HG02973 (cell line): Measurements from ENCODE around the gene NISCH.

Source experiments
- ATAC-seq: cut with Tn5 transposase; IDR thresholded peaks from one replicate; pipeline ENCODE4 v1.9.1; 2021; ENCODE audit warnings: moderate library complexity; ENCODE audit not compliant: unreplicated experiment

NISCH gene

GRCh38 chr3:52511509-52511908, 56.1 kb downstream of the NISCH start:
- ATAC-seq, result no peak

DNA sequence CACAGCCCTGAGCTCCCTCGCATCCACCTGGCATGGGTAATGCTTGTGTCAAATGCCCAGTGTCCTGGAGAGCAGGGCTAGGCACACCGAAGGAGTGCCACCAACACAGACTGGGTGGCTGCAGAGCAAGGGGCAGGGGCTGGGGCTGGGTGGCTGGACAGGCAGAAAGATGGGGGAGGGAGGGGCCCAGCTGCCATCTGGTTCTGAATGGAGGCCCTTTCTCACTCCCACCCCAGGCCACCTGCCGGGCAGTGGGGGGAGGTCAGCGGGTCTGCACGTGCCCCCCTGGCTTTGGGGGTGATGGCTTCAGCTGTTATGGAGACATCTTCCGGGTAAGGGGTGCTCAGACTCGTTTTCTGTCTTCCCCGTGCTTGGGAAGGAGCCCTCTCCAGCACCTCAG, 56.7 kb downstream of the NISCH start:
- no peak for ATAC-seq

DNA sequence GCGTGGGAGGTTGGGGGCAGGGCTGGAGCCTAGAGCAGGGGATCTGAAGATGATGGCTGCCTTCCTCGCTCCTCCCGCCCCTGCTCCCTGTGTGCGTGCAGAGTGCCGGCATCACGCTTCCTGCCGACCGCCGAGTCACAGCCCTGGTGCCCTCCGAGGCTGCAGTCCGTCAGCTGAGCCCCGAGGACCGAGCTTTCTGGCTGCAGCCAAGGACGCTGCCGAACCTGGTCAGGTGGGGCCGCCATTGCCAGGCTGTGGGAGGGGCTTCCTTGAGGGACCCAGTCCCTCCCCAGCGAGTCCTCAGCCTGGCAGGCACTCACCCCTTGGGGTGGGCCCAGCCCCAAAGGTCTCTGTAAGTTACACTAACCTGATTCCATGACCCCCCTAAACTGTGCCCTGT, 57.3 kb downstream of the NISCH start:
- ATAC-seq, result no peak

DNA sequence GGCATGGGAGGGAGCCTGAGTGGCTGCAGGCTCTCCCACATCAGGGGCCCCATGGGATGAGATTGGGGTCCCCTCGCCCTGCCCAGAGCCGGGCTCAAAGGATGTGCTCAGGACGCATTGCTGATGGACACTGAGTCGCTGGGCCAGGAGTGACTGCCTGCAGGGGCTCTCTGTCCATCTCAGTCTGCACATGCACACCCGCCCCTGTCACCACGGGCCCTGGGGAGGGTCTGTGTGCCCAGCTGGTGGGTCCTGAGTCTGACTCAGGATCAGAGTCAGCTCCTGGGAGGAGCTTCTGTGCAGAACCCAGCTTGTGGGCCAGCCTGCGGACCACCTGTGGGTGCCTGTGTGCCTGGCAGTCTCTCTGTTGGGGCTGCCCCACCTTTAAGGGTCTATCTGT, 57.9 kb downstream of the NISCH start:
- ATAC-seq, result no peak

DNA sequence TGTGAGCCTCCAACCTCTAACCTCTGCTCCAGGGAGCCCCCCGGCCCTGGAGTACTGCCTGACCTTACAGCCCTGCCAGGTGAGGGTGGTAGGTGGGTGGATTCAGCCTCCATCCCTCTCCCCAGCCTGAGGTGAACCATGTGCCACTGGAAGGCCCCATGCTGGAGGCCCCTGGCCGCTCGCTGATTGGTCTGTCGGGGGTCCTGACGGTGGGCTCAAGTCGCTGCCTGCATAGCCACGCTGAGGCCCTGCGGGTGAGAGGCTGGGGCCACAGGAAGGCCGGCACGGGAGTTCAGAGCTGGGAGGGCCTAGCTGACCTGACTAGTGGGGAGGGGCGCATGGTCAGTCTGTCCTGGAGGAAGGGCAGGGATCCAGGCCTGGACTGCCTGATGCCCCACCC, 59.2 kb downstream of the NISCH start:
- no peak for ATAC-seq

DNA sequence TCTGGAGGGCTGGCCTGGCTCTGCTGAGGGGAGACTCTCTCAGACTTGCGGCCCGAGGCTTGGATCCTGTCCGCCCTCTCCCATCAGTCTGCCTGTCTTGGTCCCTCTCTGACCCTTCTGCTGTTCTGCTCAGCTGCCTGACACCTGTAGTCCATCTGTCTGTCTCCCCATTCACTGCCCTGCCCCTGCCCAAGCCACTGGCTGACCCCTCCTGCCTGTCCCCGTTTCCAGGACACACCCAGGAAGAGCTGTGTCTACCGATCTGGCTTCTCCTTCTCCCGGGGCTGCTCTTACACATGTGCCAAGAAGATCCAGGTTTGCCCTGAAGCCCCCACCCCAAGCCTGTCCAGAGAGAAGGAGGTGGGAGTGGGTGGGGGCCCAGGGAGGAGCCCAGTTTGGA, 59.8 kb downstream of the NISCH start:
- no peak for ATAC-seq

DNA sequence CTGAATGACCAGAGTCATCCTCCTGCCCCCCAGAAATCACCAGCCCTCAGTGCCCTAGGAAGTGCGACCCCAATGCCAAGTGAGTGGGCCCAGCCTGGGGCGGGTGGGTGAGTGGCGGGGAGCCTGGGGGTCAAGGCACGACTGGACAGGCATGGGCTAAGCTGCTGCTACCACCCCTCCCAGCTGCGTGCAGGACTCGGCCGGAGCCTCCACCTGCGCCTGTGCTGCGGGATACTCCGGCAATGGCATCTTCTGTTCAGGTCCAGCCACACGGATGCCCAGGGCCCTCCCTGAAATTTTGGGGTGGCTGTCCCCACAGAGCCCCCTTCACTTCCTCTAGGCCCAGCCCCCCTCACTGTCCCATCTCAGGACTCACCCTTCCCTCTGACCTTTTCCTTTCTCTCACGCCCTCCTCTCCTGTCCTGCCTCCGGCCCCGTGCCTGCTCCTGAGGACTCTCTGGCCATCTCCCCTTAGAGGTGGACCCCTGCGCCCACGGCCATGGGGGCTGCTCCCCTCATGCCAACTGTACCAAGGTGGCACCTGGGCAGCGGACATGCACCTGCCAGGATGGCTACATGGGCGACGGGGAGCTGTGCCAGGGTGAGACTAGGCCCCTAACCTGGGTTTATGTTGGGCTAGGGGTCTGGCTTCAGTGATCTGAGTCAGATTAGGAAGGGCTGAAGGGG, 61.2 kb downstream of the NISCH start:
- no peak for ATAC-seq

DNA sequence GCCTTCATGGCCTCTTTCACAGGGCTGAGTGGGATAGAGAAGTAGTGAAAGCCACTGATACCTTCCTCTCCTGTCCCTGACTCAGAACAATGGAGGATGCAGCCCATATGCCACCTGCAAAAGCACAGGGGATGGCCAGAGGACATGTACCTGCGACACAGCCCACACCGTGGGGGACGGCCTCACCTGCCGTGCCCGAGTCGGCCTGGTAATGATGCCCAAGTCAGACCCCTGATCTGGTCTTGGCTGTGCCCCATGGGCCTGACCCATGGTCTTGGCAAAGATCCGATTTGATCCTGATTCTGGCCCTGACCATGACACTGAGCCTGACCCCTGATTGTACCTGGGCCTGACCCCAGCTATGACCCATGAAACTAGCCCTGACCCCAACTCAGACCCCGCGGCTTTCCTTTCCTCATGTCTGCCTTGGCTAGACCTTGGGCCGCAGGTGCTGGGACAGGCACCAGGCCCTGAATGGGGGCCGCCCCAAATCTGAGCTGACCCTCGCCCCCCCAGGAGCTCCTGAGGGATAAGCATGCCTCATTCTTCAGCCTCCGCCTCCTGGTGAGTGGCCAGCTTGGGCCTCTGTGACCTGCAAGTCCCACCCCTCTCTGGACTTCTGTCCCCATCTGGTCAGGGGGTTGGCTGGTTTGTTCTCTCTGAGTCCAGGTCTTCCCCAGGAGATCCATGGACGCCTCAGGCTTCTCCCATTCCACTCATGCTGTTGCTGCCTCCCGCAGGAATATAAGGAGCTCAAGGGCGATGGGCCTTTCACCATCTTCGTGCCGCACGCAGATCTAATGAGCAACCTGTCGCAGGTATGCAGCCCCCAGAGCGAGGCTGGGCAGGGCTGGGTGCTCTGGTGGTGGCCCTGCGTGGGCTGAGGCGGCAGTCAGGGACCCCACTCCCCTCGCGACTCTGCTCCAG, 62.7 kb downstream of the NISCH start:
- no peak for ATAC-seq

GRCh38 chr3:52518723-52519444, 63.5 kb downstream of the NISCH start:
- ATAC-seq, result no peak

DNA sequence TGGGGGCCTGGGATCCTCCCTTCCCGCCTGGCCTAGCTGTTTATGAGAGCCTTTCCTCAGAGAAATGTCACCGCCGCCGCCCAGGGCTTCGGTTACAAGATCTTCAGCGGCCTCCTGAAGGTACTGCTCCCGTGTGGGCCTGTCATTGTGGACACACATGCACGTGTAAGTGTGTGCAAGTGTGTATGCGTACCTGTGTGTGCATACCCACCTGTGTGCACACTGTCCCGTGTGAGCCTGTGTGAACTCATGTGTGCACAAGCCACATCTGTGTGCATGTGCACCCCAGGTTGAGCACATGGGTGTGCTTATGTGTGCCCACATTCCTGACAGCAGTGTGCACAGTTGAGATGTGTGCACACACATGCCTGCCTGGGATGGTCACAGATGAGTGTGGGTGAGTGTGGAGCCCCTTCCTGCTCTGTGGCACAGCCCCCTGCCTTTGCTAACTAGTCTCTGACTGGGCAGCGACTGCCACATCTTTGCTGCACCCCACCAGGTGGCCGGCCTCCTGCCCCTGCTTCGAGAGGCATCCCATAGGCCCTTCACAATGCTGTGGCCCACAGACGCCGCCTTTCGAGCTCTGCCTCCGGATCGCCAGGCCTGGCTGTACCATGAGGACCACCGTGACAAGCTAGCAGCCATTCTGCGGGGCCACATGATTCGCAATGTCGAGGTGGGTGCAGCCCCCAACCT, 64.2 kb downstream of the NISCH start:
- no peak for ATAC-seq

DNA sequence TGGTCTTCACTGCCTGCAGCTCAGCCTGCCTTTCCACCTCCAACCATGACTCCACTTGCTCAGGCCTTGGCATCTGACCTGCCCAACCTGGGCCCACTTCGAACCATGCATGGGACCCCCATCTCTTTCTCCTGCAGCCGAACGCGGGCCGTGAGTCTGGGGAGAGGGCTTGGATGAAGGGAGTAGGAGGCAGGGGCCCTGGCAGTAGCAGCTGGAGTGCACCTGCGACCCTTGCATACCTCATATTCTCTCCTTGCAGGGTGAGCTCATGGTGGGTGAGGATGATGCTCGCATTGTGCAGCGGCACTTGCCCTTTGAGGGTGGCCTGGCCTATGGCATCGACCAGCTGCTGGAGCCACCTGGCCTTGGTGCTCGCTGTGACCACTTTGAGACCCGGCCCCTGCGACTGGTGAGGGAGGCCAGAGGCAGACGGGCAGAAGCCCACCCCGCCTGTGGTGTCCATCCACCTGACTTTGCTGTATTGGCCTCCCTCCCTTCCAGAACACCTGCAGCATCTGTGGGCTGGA, 64.8 kb downstream of the NISCH start:
- ATAC-seq, result no peak

GRCh38 chr3:52520716-52521487, 65.5 kb downstream of the NISCH start:
- no peak for ATAC-seq

DNA sequence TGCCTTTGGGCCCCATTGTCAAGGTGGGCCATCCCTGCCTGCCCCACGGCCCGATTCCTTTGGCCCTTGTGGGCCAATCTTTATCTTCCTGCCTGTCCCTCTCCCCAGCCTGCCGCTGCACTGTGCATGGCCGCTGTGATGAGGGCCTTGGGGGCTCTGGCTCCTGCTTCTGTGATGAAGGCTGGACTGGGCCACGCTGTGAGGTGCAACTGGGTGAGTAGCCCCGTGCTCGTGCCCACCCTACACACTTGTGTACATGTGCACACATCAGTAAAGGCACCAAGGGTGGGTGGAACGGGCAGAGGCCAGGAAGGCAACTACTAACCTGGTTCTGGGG, 66.1 kb downstream of the NISCH start:
- no peak for ATAC-seq

DNA sequence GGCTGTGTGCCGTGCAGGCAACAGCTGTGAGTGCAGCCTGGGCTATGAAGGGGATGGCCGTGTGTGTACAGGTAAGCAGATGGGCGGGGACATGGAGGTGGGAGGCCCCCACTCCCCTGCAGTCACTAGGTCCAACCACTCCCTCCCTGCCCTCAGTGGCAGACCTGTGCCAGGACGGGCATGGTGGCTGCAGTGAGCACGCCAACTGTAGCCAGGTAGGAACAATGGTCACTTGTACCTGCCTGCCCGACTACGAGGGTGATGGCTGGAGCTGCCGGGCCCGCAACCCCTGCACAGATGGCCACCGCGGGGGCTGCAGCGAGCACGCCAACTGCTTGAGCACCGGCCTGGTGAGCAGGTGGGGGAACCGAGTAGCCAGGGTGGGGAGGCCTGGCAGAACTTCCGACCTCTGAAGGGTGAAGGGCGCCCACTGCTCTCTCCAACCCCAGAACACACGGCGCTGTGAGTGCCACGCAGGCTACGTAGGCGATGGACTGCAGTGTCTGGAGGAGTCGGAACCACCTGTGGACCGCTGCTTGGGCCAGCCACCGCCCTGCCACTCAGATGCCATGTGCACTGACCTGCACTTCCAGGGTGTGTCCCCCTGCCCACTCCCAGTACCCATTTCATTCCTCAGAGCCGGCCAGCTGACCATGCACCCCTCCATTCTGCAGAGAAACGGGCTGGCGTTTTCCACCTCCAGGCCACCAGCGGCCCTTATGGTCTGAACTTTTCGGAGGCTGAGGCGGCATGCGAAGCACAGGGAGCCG, 66.7 kb downstream of the NISCH start:
- no peak for ATAC-seq

DNA sequence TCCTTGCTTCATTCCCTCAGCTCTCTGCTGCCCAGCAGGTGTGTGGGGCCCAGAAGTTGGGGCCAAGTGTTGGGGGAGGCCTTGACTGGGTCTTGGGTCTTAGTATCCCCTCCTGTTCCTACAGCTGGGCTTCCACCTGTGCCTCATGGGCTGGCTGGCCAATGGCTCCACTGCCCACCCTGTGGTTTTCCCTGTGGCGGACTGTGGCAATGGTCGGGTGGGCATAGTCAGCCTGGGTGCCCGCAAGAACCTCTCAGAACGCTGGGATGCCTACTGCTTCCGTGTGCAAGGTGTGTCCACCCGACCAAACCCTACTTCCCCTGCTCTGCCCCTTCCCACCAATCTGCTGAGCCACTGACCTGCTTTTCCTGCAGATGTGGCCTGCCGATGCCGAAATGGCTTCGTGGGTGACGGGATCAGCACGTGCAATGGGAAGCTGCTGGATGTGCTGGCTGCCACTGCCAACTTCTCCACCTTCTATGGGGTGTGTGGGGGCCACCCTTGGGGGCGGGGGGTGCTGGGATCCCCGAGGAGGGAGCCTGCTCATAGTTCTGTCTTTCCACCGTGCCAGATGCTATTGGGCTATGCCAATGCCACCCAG, 67.3 kb downstream of the NISCH start:
- no peak for ATAC-seq

DNA sequence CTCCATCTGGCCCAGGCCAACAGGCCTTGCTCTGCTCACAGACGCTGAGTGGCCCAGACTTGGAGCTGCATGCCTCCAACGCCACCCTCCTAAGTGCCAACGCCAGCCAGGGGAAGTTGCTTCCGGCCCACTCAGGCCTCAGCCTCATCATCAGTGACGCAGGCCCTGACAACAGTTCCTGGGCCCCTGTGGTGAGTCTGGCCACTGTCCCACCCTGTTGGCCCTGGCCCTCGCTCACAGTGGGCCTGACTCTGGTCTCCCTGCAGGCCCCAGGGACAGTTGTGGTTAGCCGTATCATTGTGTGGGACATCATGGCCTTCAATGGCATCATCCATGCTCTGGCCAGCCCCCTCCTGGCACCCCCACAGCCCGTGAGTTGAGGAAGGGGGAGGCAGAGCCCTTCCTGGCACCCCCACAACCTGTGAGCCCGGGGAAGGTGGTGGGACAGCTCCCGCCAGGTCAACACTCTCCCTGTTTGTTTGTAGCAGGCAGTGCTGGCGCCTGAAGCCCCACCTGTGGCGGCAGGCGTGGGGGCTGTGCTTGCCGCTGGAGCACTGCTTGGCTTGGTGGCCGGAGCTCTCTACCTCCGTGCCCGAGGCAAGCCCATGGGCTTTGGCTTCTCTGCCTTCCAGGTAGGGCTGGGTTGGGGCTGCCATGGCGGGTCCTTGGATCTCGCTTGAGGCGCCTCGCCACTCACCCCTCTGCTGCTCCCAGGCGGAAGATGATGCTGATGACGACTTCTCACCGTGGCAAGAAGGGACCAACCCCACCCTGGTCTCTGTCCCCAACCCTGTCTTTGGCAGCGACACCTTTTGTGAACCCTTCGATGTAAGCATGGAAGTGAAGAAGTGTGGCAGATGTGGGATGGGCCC, 68.2 kb downstream of the NISCH start:
- no peak for ATAC-seq

GRCh38 chr3:52524258-52524751, 68.9 kb downstream of the NISCH start:
- ATAC-seq, result no peak
